Measurements from ENCODE around the gene FGD3. TPM values are rescaled to one million over a fixed set of nuclear protein-coding genes. Genes with fewer than 3 reads are reported as not detected.

Gene FGD3
- total RNA-seq, 3 donors from 2014 or later, result 10.2 to 18.0 (median 10.4) TPM

GRCh38 chr9:93058355-93059010 is 111.2 kb downstream of the FGD3 start, which contains the start of gene SUSD3:
Gene SUSD3 (plus strand): TSS chr9:93058701. CDS start chr9:93058743, 42 bp downstream.
- H3K9me3 ChIP-seq, result no peaks in the 10 kb centered on the region
- H3K27me3 ChIP-seq, result no peaks in the 10 kb centered on the region
- intact Hi-C loops (cut with DNase I; ENCODE audit: low total_unique reads), result no loop called here
- no peaks in the 10 kb centered on the region for H3K36me3 ChIP-seq
- no peak for TF ChIP-seq POLR2A (IDR thresholded peaks at IDR 0.05)
- TF ChIP-seq CTCF (IDR thresholded peaks at IDR 0.05), result no peak
- no peak for TF ChIP-seq POLR2AphosphoS5 (IDR thresholded peaks at IDR 0.05)
- DNase-seq (ENCODE audit: low spot score in 2 of 2), result peak; percentile 47 to 65
- H3K4me1 ChIP-seq, result peaks cover 4 to 5% of the 10 kb centered on the region in 2 donors
- H3K4me3 ChIP-seq, result peak within 1 kb of the TSS; percentile 43 to 83 (median 60)
- H3K27ac ChIP-seq, result peak within 1 kb of the TSS; percentile 26 to 62

GRCh38 chr9:93059011-93059714 is 111.8 kb downstream of the FGD3 start:
- DNase-seq (ENCODE audit: low spot score in 2 of 2), result no peak
- TF ChIP-seq CTCF (IDR thresholded peaks at IDR 0.05), result no peak
- no peak for TF ChIP-seq POLR2AphosphoS5 (IDR thresholded peaks at IDR 0.05)
- TF ChIP-seq POLR2A (IDR thresholded peaks at IDR 0.05), result no peak
- peak overlapping the region; percentile 26 to 62 for H3K27ac ChIP-seq
- H3K4me3 ChIP-seq, result peak overlapping the region; percentile 43 to 83 (median 60)
- H3K27me3 ChIP-seq, result no peaks in the 10 kb centered on the region
- H3K4me1 ChIP-seq, result peaks cover 4 to 5% of the 10 kb centered on the region in 2 donors
- no peaks in the 10 kb centered on the region for H3K36me3 ChIP-seq
- intact Hi-C loops (cut with DNase I; ENCODE audit: low total_unique reads), result no loop called here
- no peaks in the 10 kb centered on the region for H3K9me3 ChIP-seq

- TF ChIP-seq CTCF (IDR thresholded peaks at IDR 0.05) (no peak), POLR2AphosphoS5 (IDR thresholded peaks at IDR 0.05) (no peak), POLR2A (IDR thresholded peaks at IDR 0.05) (no peak)
- intact Hi-C loops (cut with DNase I; ENCODE audit: low total_unique reads), result loop anchor here (10.0 kb wide), 1 partner anchor 1655 kb away; no protein-coding TSS in a partner anchor
- Histone ChIP-seq H3K4me1 (peaks cover 4 to 5% of the 10 kb centered on the region in 2 donors), H3K27me3 (no peaks in the 10 kb centered on the region), H3K4me3 (peak overlapping the region in 2 of 3 donors; percentile 60 to 83), H3K9me3 (no peaks in the 10 kb centered on the region), H3K27ac (peak overlapping the region; percentile 42 to 62), H3K36me3 (no peaks in the 10 kb centered on the region)
- DNase-seq (ENCODE audit: low spot score in 2 of 2), result no peak
Measured at GRCh38 chr9:93059715-93060578, 112.6 kb downstream of the FGD3 start.

GRCh38 chr9:93060746-93061259 is 113.5 kb downstream of the FGD3 start:
- Histone ChIP-seq H3K27ac (peak overlapping the region in 1 of 2 donors; percentile 43), H3K27me3 (no peaks in the 10 kb centered on the region), H3K9me3 (no peaks in the 10 kb centered on the region), H3K4me1 (peaks cover 4 to 5% of the 10 kb centered on the region in 2 donors), H3K36me3 (no peaks in the 10 kb centered on the region), H3K4me3 (no peak overlapping the region)
- TF ChIP-seq POLR2A (IDR thresholded peaks at IDR 0.05) (no peak), CTCF (IDR thresholded peaks at IDR 0.05) (no peak), POLR2AphosphoS5 (IDR thresholded peaks at IDR 0.05) (no peak)
- intact Hi-C loops (cut with DNase I; ENCODE audit: low total_unique reads), result loop anchor here (10.0 kb wide), 1 partner anchor 1656 kb away; no protein-coding TSS in a partner anchor
- DNase-seq (ENCODE audit: low spot score in 2 of 2), result no peak
